H9 (cell line): ENCODE data around the gene ADAD2. TPM values are rescaled to one million over a fixed set of nuclear protein-coding genes. Genes with fewer than 3 reads are reported as not detected.

Source experiments
- DNase-seq: peaks from one replicate; pipeline ENCODE4 v3.0.0-alpha.2; 2017
- H2AFZ ChIP-seq: one replicate; pipeline ENCODE4 v1.6.1; 2013; ENCODE audit warnings: mild to moderate bottlenecking, low read length, control low read depth, moderate library complexity
- H2AK5ac ChIP-seq: 2 replicates; pipeline ENCODE4 v1.6.1; 2013; ENCODE audit warnings: low read length, control low read depth, mixed read lengths; ENCODE audit not compliant: insufficient read length
- H2BK120ac ChIP-seq: one replicate; pipeline ENCODE4 v1.6.1; 2013; ENCODE audit warnings: low read depth, mild to moderate bottlenecking, low read length, control low read depth, inconsistent platforms; ENCODE audit not compliant: poor library complexity, severe bottlenecking
- H2BK12ac ChIP-seq: 2 replicates; pipeline ENCODE4 v1.6.1; 2013; ENCODE audit warnings: low read length, control low read depth, mixed read lengths, low read depth; ENCODE audit not compliant: insufficient read length
- H2BK15ac ChIP-seq: 2 replicates; pipeline ENCODE4 v1.6.1; 2013; ENCODE audit warnings: low read depth, low read length, control low read depth
- H2BK20ac ChIP-seq: one replicate; pipeline ENCODE4 v1.6.1; 2013; ENCODE audit warnings: low read depth, mild to moderate bottlenecking, low read length, control low read depth, inconsistent platforms; ENCODE audit not compliant: poor library complexity, severe bottlenecking
- H2BK5ac ChIP-seq: 2 replicates; pipeline ENCODE4 v1.6.1; 2013; ENCODE audit warnings: low read length, control low read depth, mixed read lengths; ENCODE audit not compliant: insufficient read length
- H3K14ac ChIP-seq: 2 replicates; pipeline ENCODE4 v1.6.1; 2013; ENCODE audit warnings: low read length, control low read depth; ENCODE audit not compliant: insufficient read depth
- H3K18ac ChIP-seq: 2 replicates; pipeline ENCODE4 v1.6.1; 2013; ENCODE audit warnings: low read depth, mild to moderate bottlenecking, mixed read lengths, low read length, control low read depth; ENCODE audit not compliant: insufficient read length
- H3K23ac ChIP-seq: 2 replicates; pipeline ENCODE4 v1.6.1; 2013; ENCODE audit warnings: low read length, control low read depth, mixed read lengths, low read depth; ENCODE audit not compliant: insufficient read length
- H3K23me2 ChIP-seq: 2 replicates; pipeline ENCODE4 v1.6.1; 2013; ENCODE audit warnings: low read depth, mild to moderate bottlenecking, mixed read lengths, low read length, control low read depth; ENCODE audit not compliant: insufficient read length, poor library complexity, severe bottlenecking
- H3K27ac ChIP-seq: 2 replicates; pipeline ENCODE4 v1.5.1; 2013; ENCODE audit warnings: low read length, control low read depth, mixed read lengths, low read depth; ENCODE audit not compliant: insufficient read length
- H3K27me3 ChIP-seq: 2 replicates; pipeline ENCODE4 v1.6.1; 2013; ENCODE audit warnings: low read length, control low read depth, inconsistent platforms; ENCODE audit not compliant: insufficient read depth
- H3K4ac ChIP-seq: 2 replicates; pipeline ENCODE4 v1.6.1; 2013; ENCODE audit warnings: low read depth, mild to moderate bottlenecking, control low read depth, inconsistent platforms, low read length, moderate library complexity
- H3K4me1 ChIP-seq: 2 replicates; pipeline ENCODE4 v1.6.1; 2013; ENCODE audit warnings: low read length, control low read depth, inconsistent platforms; ENCODE audit not compliant: insufficient read depth
- H3K4me2 ChIP-seq: 2 replicates; pipeline ENCODE4 v1.6.1; 2013; ENCODE audit warnings: low read length, control low read depth, mixed read lengths; ENCODE audit not compliant: insufficient read length, insufficient read depth
- H3K56ac ChIP-seq: 2 replicates; pipeline ENCODE4 v1.6.1; 2013; ENCODE audit warnings: low read depth, mild to moderate bottlenecking, mixed read lengths, low read length, control low read depth; ENCODE audit not compliant: insufficient read length
- H3K79me1 ChIP-seq: 2 replicates; pipeline ENCODE4 v1.6.1; 2013; ENCODE audit warnings: low read depth, mild to moderate bottlenecking, moderate library complexity, low read length, control low read depth, inconsistent platforms; ENCODE audit not compliant: insufficient read depth, poor library complexity, severe bottlenecking
- H3K79me2 ChIP-seq: 2 replicates; pipeline ENCODE4 v1.6.1; 2013; ENCODE audit warnings: low read length, control low read depth, inconsistent platforms; ENCODE audit not compliant: insufficient read depth
- H3K9ac ChIP-seq: 2 replicates; pipeline ENCODE4 v1.6.1; 2013; ENCODE audit warnings: low read length, control low read depth, mixed read lengths; ENCODE audit not compliant: insufficient read length; ENCODE audit errors: extremely low read depth
- H3K9me3 ChIP-seq: one replicate; pipeline ENCODE4 v1.6.1; 2013; ENCODE audit warnings: low read depth, low read length, inconsistent platforms; ENCODE audit not compliant: control insufficient read depth
- H3T11ph ChIP-seq: one replicate; pipeline ENCODE4 v1.6.1; 2013; ENCODE audit warnings: mild to moderate bottlenecking, low read length, control low read depth, inconsistent platforms
- H4K20me1 ChIP-seq: one replicate; pipeline ENCODE4 v1.6.1; 2013; ENCODE audit not compliant: control insufficient read depth, insufficient read length, insufficient read depth
- H4K5ac ChIP-seq: 2 replicates; pipeline ENCODE4 v1.6.1; 2013; ENCODE audit warnings: low read depth, mild to moderate bottlenecking, mixed read lengths, low read length, control low read depth; ENCODE audit not compliant: insufficient read length
- H4K8ac ChIP-seq: replicated peaks from 2 replicates; pipeline ENCODE4 v1.6.1; 2013; ENCODE audit warnings: low read length, control low read depth, mixed read lengths, low read depth; ENCODE audit not compliant: insufficient read length
- H4K91ac ChIP-seq: 2 replicates; pipeline ENCODE4 v1.6.1; 2013; ENCODE audit warnings: low read depth, mild to moderate bottlenecking, moderate library complexity, mixed read lengths, low read length, control low read depth; ENCODE audit not compliant: insufficient read length
- H3K27ac Mint-ChIP-seq, 3 experiments: 2 replicates in 2 of 3; 3 replicates in 1 of 3; pipeline ENCODE4 v1.8.0; 2020 to 2021; ENCODE audit warnings: mixed read lengths in 3 of 3, mild to moderate bottlenecking in 1 of 3, moderate library complexity in 1 of 3
- H3K27me3 Mint-ChIP-seq: 2 replicates; pipeline ENCODE4 v1.8.0; 2021; ENCODE audit warnings: low read depth, mild to moderate bottlenecking, moderate library complexity, mixed read lengths
- H3K36me3 Mint-ChIP-seq, 3 experiments: 2 replicates in 2 of 3; 3 replicates in 1 of 3; pipeline ENCODE4 v1.8.0; 2020 to 2021; ENCODE audit warnings: low read depth in 3 of 3, mixed read lengths in 3 of 3; ENCODE audit not compliant: insufficient read depth in 1 of 3
- H3K4me1 Mint-ChIP-seq, 2 experiments: 2 replicates each; pipeline ENCODE4 v1.8.0; 2020; ENCODE audit warnings: mixed read lengths in 2 of 2
- H3K4me3 Mint-ChIP-seq, 2 experiments: 2 replicates in 1 of 2; 3 replicates in 1 of 2; pipeline ENCODE4 v1.8.0; 2020 to 2021; ENCODE audit warnings: mild to moderate bottlenecking in 2 of 2, mixed read lengths in 2 of 2, moderate library complexity in 1 of 2
- H3K9me3 Mint-ChIP-seq, 2 experiments: 2 replicates in 1 of 2; 3 replicates in 1 of 2; pipeline ENCODE4 v1.8.0; 2020; ENCODE audit warnings: mild to moderate bottlenecking in 2 of 2, mixed read lengths in 2 of 2, moderate library complexity in 1 of 2
- WGBS: extraction: QIAGEN DNeasy Blood & Tissue Kit; methylation state at CpG from one replicate; pipeline ENCODE4 v1.1.7; 2013; ENCODE audit warnings: missing lambda C conversion rate, low lambda C conversion rate, mixed read lengths; ENCODE audit not compliant: insufficient read length; ENCODE audit errors: extremely low coverage; 5-methylcytosine and 5-hydroxymethylcytosine counted together
- total RNA-seq: library from RNA; stranded (reverse); gene quantifications from 2 replicates; pipeline ENCODE4 v1.2.1, GENCODE V29; 2021
- TF ChIP-seq, protein P1 (sequence below): fragments of 200-600 bp; sonication (generic); conservative IDR thresholded peaks from 3 replicates; pipeline ENCODE4 v1.8.0; 2021; ENCODE audit warnings: antibody characterized with exemption, mild to moderate bottlenecking

ADAD2 gene
- total RNA-seq, 1 experiment from 2014 or later, result 1.0 TPM

DNA sequence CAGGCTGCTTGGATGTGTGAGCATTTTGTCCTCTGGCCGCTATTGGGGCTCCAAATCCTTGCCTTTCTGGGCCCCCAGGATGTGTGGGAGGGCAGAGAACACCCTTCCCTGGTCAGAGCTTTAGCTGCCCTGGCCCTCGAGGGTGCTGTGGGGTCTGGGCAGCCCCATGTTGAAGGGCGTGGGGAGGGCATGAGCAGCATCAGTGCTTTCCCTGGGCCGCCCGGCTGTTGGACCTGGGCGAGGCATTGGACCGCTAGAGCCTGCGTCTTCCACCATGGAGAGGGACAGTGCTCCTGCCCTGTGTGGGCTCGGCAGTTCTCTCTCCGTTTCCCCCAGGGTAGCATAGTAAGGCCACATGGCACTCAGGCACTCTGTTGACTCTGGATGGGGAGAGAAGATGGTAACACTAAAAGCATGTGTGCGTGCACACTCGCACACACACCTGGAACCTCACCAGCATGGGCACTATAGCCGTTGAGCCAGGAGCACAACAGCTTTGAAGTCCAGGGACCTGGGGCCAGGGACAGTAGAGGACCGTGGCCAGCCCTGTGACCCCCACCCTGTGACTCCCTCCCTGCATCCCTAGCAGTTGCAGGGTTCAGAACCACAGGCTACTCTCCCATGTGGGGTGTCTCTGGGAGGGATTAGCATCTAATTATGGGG lies 6.6 kb downstream of the ADAD2 start:
- H3K4me1 ChIP-seq, result no peaks in the 10 kb centered on the region; the same call in 1 of the 2 replicates
- no peak overlapping the region for H4K5ac ChIP-seq
- no peak overlapping the region for H2AK5ac ChIP-seq
- H3K27me3 Mint-ChIP-seq, result peaks cover 4% of the 10 kb centered on the region; the same call in 1 of the 2 replicates
- H3K9me3 ChIP-seq, result no peaks in the 10 kb centered on the region
- no peak overlapping the region for H3K4ac ChIP-seq
- H3K18ac ChIP-seq, result no peak overlapping the region
- H3T11ph ChIP-seq, result no peak overlapping the region
- no peak overlapping the region for H2BK5ac ChIP-seq
- H3K23me2 ChIP-seq, result no peaks in the 10 kb centered on the region
- H2BK120ac ChIP-seq, result no peak overlapping the region
- no peaks in the 10 kb centered on the region for H3K27me3 ChIP-seq
- no peak overlapping the region for H4K91ac ChIP-seq
- H3K79me2 ChIP-seq, result no peaks in the 10 kb centered on the region
- H3K79me1 ChIP-seq, result no peaks in the 10 kb centered on the region
- TF ChIP-seq, protein P1, sequence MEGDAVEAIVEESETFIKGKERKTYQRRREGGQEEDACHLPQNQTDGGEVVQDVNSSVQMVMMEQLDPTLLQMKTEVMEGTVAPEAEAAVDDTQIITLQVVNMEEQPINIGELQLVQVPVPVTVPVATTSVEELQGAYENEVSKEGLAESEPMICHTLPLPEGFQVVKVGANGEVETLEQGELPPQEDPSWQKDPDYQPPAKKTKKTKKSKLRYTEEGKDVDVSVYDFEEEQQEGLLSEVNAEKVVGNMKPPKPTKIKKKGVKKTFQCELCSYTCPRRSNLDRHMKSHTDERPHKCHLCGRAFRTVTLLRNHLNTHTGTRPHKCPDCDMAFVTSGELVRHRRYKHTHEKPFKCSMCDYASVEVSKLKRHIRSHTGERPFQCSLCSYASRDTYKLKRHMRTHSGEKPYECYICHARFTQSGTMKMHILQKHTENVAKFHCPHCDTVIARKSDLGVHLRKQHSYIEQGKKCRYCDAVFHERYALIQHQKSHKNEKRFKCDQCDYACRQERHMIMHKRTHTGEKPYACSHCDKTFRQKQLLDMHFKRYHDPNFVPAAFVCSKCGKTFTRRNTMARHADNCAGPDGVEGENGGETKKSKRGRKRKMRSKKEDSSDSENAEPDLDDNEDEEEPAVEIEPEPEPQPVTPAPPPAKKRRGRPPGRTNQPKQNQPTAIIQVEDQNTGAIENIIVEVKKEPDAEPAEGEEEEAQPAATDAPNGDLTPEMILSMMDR, result no peak
- no peak overlapping the region for H3K23ac ChIP-seq
- H2BK20ac ChIP-seq, result no peak overlapping the region
- H3K4me1 Mint-ChIP-seq, result peaks cover 6 to 31% of the 10 kb centered on the region in 2 experiments; a peak in 3 of 4 replicates
- H3K27ac Mint-ChIP-seq, result peak overlapping the region in 1 of 3 experiments; percentile 48; a peak in 1 of 7 replicates
- H2BK12ac ChIP-seq, result no peak overlapping the region
- H3K9ac ChIP-seq, result no peak overlapping the region
- H3K9me3 Mint-ChIP-seq, result no peaks in the 10 kb centered on the region; a peak in 1 of 5 replicates
- DNase-seq, result no peak
- H3K27ac ChIP-seq, result no peak overlapping the region
- no peak overlapping the region for H3K56ac ChIP-seq
- WGBS, result no CpG with 5 or more reads among the region's 14 CpGs
- H3K4me2 ChIP-seq, result no peak overlapping the region
- H4K8ac ChIP-seq, result no peak overlapping the region
- H3K4me3 Mint-ChIP-seq, result no peak overlapping the region
- no peak overlapping the region for H2BK15ac ChIP-seq
- no peaks in the 10 kb centered on the region for H3K36me3 Mint-ChIP-seq
- H4K20me1 ChIP-seq, result no peaks in the 10 kb centered on the region
- H3K14ac ChIP-seq, result no peak overlapping the region; the same call in 1 of the 2 replicates
- H2AFZ ChIP-seq, result no peak overlapping the region
